A549 (cell line): Measurements from ENCODE around the gene ZNF280B.

Source experiments
- CBX2 ChIP-seq: fragments of 200-600 bp; sonication (generic); IDR thresholded peaks from 2 replicates; pipeline ENCODE4 v1.6.1; 2016; ENCODE audit warnings: low read depth, mild to moderate bottlenecking, borderline replicate concordance
- EHMT2 ChIP-seq: fragments of 200-600 bp; sonication (generic); IDR thresholded peaks from 2 replicates; pipeline ENCODE4 v1.6.1; 2016; ENCODE audit warnings: antibody characterized with exemption, low read depth, mild to moderate bottlenecking, moderate library complexity
- FOSL2 ChIP-seq, 2 experiments: fragments of 450-650 bp in 1 of 2; fragments of >200 bp in 1 of 2; sonication (Bioruptor Twin) in 1 of 2; formaldehyde crosslinking; IDR thresholded peaks; 2 replicates each; pipeline versions ENCODE4 v1.5.0 to v1.6.1; 2016 to 2020; ENCODE audit warnings: mild to moderate bottlenecking in 1 of 2, moderate library complexity in 1 of 2
- KDM1A ChIP-seq: fragments of 200-600 bp; sonication (generic); IDR thresholded peaks from 2 replicates; pipeline ENCODE4 v1.6.1; 2016; ENCODE audit warnings: low read depth, mild to moderate bottlenecking
- MAFK ChIP-seq: fragments of 450-650 bp; IDR thresholded peaks from 2 replicates; pipeline ENCODE4 v1.6.1; 2014; ENCODE audit not compliant: partially characterized antibody
- POLR2A ChIP-seq: IDR thresholded peaks from 2 replicates; pipeline ENCODE4 v1.6.1; 2012; ENCODE audit warnings: mild to moderate bottlenecking, low read length
- RAD21 ChIP-seq, 2 experiments: fragments of >200 bp in 1 of 2; sonication (Bioruptor Twin) in 1 of 2; formaldehyde crosslinking in 1 of 2; IDR thresholded peaks in 1 of 2; conservative IDR thresholded peaks in 1 of 2; 2 replicates in 1 of 2; 3 replicates in 1 of 2; pipeline ENCODE4 v1.6.1; 2012 to 2018; ENCODE audit warnings: inconsistent platforms in 1 of 2
- SMC3 ChIP-seq: fragments of >200 bp; sonication (Bioruptor Twin); formaldehyde crosslinking; IDR thresholded peaks from 3 replicates; pipeline ENCODE4 v1.6.1; 2018; ENCODE audit warnings: inconsistent platforms
- TF ChIP-seq, protein P1 (sequence below): fragments of >200 bp; sonication (Bioruptor Twin); formaldehyde crosslinking; IDR thresholded peaks from 3 replicates; pipeline ENCODE4 v1.5.1; 2016
- TF ChIP-seq, protein P2 (sequence below): fragments of 150-350 bp; IDR thresholded peaks from 2 replicates; pipeline ENCODE4 v1.6.1; 2014; ENCODE audit warnings: low read depth, mild to moderate bottlenecking, low read length

DNA sequence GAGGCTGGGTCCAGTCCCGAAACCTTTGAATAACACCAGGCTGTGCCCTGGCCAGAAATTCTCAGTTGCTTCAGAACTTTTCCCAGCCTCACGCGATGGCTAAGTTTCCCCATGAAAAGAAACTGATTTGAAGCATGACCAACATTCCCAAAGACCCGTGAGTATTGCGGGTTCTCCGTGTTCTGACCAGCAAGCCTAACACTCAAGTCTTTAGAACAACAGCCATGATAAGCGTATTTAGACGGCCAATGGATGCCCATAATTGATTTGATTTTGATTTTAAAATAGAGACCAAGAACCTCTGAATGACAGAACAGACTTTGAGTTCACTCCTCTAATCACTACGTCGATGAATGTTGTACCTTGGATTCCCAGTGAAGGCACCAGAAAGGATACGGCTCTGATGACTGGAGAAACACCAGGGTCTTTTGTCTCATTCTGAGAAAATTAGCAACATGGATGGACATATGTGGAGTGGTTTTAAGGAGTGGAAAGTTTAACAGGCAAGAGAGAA lies 43.9 kb downstream of the ZNF280B start:
- TF ChIP-seq EHMT2 (no peak), SMC3 (no peak), KDM1A (no peak), POLR2A (no peak), RAD21 (conservative IDR thresholded peaks at IDR 0.05 in 1 of 2, IDR thresholded peaks at IDR 0.05 in 1 of 2) (no peak), FOSL2 (IDR thresholded peaks at IDR 0.05) (no peak), FOSL2 (CRISPR knock-in tag; IDR thresholded peaks at IDR 0.05) (no peak), MAFK (no peak), CBX2 (no peak)
- TF ChIP-seq, protein P1, sequence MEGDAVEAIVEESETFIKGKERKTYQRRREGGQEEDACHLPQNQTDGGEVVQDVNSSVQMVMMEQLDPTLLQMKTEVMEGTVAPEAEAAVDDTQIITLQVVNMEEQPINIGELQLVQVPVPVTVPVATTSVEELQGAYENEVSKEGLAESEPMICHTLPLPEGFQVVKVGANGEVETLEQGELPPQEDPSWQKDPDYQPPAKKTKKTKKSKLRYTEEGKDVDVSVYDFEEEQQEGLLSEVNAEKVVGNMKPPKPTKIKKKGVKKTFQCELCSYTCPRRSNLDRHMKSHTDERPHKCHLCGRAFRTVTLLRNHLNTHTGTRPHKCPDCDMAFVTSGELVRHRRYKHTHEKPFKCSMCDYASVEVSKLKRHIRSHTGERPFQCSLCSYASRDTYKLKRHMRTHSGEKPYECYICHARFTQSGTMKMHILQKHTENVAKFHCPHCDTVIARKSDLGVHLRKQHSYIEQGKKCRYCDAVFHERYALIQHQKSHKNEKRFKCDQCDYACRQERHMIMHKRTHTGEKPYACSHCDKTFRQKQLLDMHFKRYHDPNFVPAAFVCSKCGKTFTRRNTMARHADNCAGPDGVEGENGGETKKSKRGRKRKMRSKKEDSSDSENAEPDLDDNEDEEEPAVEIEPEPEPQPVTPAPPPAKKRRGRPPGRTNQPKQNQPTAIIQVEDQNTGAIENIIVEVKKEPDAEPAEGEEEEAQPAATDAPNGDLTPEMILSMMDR, result no peak
- TF ChIP-seq, protein P2, sequence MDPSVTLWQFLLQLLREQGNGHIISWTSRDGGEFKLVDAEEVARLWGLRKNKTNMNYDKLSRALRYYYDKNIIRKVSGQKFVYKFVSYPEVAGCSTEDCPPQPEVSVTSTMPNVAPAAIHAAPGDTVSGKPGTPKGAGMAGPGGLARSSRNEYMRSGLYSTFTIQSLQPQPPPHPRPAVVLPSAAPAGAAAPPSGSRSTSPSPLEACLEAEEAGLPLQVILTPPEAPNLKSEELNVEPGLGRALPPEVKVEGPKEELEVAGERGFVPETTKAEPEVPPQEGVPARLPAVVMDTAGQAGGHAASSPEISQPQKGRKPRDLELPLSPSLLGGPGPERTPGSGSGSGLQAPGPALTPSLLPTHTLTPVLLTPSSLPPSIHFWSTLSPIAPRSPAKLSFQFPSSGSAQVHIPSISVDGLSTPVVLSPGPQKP, result no peak
